Breast epithelium (tissue), 3 donors: ENCODE measurements around the gene BICC1.
A peak's percentile ranks its signal among the peaks of the same experiment; 100 is the strongest.

Source experiments
- POLR2A ChIP-seq: fragments of 450-650 bp; IDR thresholded peaks from one replicate; pipeline ENCODE4 v1.6.1; 2016; ENCODE audit warnings: antibody characterized with exemption, mild to moderate bottlenecking, moderate library complexity
- POLR2AphosphoS5 ChIP-seq, 3 donors: sonication (generic); formaldehyde crosslinking; IDR thresholded peaks; one replicate each; pipeline ENCODE4 v1.6.1; 2017; ENCODE audit warnings: antibody characterized with exemption in 3 of 3
- TF ChIP-seq, protein P1 (sequence below), 3 donors: fragments of 450-650 bp; IDR thresholded peaks; one replicate each; pipeline ENCODE4 v1.5.1; 2016 to 2017; ENCODE audit warnings: antibody characterized with exemption in 3 of 3, mild to moderate bottlenecking in 3 of 3, moderate library complexity in 3 of 3

GRCh38 chr10:58782876-58783851 is 270.5 kb downstream of the BICC1 start:
- TF ChIP-seq, protein P1, sequence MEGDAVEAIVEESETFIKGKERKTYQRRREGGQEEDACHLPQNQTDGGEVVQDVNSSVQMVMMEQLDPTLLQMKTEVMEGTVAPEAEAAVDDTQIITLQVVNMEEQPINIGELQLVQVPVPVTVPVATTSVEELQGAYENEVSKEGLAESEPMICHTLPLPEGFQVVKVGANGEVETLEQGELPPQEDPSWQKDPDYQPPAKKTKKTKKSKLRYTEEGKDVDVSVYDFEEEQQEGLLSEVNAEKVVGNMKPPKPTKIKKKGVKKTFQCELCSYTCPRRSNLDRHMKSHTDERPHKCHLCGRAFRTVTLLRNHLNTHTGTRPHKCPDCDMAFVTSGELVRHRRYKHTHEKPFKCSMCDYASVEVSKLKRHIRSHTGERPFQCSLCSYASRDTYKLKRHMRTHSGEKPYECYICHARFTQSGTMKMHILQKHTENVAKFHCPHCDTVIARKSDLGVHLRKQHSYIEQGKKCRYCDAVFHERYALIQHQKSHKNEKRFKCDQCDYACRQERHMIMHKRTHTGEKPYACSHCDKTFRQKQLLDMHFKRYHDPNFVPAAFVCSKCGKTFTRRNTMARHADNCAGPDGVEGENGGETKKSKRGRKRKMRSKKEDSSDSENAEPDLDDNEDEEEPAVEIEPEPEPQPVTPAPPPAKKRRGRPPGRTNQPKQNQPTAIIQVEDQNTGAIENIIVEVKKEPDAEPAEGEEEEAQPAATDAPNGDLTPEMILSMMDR (IDR thresholded peaks at IDR 0.05): peak in 1 of 3 donors; percentile 7
- no peak for TF ChIP-seq POLR2A
- peak in 2 of 3 donors; percentile 46 to 61 for TF ChIP-seq POLR2AphosphoS5 (IDR thresholded peaks at IDR 0.05)
